EL (cell line): Measurements from ENCODE around the gene PRR33.
"Not testable (repeated sequence)": the region's sequence is repeated elsewhere in the genome, so short reads cannot be mapped to it uniquely, and the experiment has no call there.

Experiments used
- DNase-seq: peaks from one replicate; pipeline ENCODE4 v3.0.0-alpha.2; 2016

The PRR33 gene

DNA sequence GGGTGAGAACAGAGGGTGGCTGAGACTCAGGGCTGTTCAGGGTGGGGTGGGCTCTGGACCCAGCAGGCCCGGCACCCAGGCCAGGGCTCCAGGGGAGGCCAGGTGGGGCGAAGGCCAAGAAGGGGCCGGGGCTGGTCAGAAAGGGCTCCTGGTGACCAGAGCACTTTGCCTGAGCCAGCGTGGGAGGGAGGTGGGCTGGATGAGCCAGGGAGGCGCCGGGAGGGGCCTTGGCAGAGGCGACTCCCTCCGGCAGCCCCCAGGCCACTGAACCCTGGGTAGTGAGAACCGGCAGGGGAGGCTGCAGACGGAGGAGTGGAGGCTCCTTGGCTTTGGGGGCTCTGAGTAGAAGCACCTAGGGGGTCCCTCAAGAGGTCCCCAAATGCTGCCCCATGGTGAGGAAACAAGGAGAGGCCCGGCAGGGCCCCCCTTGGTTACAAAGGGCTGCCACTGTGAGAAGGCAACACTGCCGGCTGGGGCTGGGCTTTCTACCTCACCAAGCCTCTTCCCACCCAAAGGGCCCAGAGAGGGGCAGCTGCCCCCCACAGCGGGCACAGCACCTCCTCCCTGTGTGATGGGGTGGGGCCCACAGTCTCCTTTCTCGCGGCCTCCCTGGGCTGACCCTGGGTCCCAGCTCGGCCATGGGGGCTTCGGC lies 17.1 kb downstream of the PRR33 start:
- not testable (repeated sequence) for DNase-seq

DNA sequence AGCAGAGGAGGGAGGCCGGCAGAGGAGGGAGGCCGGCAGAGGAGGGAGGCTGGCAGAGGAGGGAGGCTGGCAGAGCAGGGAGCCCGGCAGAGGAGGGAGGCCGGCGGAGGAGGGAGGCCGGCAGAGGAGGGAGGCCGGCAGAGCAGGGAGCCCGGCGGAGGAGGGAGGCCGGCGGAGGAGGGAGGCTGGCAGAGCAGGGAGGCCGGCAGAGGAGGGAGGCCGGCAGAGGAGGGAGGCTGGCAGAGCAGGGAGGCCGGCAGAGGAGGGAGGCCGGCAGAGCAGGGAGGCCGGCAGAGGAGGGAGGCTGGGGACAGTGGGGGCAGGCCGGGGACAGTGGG lies 17.9 kb downstream of the PRR33 start:
- not testable (repeated sequence) for DNase-seq

DNA sequence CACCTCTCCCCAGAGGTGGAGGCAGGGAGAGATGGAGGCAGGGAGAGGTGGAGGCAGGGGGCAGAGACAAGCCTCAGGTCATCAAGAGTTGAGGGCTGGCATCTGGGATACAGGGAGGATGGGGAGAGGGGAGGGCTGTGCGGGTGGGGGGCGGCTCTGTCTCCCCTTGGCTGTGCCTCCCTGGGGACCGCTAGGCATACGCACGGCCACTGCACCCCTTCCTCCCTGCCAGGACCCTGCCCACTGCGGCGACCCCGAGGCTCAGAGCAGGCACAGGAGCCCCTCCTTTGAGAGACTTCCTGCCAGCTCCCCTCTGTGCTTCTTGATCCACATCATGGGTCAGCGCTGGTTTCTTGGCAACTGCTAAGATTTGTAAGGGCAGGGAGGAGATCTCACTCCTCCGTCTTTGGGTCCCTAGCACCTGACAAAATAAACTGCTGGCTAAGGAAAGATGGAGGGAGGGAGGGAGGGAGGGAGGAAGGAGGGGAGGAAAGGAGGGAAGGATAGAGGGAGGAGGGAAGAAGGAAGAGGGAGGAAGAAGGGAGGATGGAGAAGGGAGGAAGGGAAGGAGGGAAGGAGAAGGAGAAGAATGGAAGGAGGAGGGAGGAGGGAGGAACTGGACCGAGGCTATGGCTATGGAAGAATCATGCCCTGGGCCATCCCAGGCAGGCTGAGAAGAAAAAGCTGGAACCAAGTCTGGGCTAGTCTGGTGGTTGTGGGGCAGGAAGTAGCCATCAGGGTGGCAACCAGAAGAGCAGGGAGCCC lies 18.5 kb downstream of the PRR33 start:
- no peak for DNase-seq

GRCh38 chr11:1872267-1872985 lies 19.3 kb downstream of the PRR33 start:
- DNase-seq = no peak

- no peak for DNase-seq
Measured at GRCh38 chr11:1871531-1871930, 20.2 kb downstream of the PRR33 start.

DNA sequence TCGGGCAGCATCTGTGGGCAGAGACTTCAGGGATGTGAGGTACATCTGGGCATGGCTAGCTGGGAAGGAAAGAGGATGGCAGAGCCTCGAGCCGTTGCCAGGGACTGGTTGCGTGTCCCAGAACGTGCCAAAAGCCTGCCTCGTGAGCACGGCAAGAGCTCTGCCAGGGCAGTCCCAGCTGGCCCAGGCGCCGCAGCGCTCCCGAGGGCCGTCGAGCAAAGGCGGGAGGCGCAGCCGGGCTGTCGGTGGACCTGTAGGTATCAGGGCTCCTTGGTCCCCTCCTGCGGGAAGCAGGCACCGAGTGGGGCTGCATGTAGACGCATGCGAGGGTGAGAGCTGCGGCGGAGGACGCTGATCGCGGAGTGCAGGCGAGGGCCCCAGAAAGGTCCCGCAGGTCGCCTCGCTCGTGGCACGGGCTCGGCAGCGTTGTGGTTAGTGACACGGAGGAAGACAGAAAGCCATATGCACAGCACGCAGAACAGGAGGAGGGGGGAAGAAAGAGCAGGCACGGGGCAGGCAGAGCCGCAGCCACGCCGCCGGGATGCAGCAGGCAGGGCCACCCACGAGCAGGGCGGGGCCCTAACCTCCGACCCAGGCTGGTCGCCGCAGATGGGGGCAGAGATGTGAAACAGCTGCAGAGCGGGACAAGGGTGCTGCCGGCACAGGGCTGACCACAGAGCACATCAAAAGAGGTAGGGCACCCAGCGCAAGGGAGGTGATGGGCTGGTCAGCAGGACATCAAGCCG lies 20.8 kb downstream of the PRR33 start:
- no peak for DNase-seq

- DNase-seq = no peak
Measured at GRCh38 chr11:1870326-1870696, 21.4 kb downstream of the PRR33 start.

DNA sequence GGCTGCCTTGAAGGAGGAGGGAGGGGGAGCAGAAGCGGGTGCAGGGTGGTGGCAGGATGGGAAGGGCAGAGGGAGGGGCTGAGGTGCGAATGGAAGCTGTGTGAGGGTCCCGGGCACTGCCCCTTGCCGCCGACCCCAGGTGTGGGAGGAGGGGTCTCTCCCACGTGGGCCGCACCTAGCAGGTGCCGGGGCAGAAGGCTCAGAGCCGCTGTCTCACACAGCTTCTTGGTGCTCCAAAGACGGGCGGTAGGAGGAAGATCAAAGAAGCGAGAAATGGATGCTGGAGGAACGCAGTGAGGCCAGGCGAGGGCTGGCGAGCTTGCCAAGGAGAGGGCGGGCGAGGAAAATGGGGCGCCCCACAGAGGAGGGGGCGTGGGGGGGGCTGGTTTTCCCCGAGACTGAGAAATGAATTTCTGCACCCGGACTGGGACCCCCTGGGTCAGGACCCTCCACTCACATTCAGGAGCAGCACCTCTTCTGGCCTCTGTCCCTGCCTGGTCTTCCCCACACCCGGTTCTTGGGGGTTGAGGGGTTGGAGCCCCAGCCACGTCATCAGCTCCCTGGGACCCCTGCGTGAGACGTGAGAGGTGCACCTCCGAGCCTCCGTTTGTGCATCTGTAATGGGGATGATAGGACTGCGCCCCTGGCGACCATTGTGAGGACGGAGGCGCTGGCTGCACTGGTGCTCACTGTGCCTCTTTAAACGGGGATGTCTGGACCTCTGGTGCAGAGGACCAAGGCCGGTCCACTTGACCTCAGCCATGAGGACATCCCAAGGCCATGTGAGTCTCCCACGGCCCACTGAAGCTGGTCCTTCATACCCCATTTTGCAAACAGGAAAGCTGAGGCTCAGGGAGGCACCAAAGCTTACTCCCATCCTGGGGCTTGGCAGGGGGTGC lies 22.0 kb downstream of the PRR33 start:
- DNase-seq = no peak

DNA sequence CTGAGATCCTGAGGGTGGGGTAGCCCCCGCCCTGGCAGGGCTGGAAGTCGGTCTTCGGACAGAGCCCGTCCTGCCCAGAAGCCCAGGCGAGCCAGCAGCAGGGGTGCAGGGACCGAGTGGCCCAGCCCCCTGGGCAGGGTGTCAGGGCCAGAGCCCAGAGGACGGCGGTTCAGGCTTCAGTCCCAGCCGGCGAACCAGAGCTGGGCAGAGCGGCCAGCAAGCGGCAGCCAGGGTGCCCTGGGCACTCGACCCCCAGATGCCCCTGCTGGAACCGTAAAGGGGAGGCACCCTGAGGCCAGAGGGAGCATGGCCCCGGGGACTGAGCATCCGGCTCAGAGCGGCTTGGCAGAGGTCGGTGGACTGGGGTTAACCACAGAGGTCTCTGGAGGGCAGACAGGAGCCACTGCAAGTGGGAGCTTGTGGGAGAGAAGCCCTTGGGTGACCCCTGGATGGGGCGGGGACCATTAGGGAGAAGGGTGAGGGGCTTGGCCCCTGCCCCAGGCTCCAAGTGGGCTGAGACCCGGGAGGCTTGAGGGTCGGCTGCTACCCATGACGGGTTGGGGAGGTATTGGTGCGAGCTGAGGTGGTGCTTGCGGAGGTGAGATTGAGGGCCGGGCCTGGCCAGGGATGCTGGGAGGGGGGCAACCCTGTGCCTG lies 22.9 kb downstream of the PRR33 start:
- DNase-seq = no peak

- no peak for DNase-seq
Measured at GRCh38 chr11:1868056-1868635, 23.5 kb downstream of the PRR33 start.

- no peak for DNase-seq
Measured at GRCh38 chr11:1867381-1867780, 24.3 kb downstream of the PRR33 start.

- DNase-seq = no peak
Measured at GRCh38 chr11:1866776-1867175, 24.9 kb downstream of the PRR33 start.

DNA sequence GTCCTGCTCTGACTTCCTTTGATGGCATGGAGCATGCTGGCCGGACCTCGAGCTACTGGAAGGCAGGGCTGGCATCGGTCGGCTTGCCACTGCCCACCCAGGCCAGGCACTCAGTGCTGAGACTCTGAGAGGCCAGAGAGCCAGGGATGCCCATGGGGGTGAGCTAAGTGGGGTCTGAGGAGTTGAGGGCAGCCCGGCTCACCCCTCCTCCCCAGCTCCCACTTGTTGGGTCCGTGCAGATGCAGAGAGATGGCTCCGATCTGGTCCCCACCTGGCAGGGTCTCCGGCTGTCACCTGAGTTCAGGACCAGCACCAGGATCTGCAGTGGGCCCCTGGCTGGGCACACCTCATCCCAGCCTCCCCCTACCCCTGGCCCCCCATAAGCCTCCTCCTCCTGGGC lies 25.5 kb downstream of the PRR33 start:
- no peak for DNase-seq

DNA sequence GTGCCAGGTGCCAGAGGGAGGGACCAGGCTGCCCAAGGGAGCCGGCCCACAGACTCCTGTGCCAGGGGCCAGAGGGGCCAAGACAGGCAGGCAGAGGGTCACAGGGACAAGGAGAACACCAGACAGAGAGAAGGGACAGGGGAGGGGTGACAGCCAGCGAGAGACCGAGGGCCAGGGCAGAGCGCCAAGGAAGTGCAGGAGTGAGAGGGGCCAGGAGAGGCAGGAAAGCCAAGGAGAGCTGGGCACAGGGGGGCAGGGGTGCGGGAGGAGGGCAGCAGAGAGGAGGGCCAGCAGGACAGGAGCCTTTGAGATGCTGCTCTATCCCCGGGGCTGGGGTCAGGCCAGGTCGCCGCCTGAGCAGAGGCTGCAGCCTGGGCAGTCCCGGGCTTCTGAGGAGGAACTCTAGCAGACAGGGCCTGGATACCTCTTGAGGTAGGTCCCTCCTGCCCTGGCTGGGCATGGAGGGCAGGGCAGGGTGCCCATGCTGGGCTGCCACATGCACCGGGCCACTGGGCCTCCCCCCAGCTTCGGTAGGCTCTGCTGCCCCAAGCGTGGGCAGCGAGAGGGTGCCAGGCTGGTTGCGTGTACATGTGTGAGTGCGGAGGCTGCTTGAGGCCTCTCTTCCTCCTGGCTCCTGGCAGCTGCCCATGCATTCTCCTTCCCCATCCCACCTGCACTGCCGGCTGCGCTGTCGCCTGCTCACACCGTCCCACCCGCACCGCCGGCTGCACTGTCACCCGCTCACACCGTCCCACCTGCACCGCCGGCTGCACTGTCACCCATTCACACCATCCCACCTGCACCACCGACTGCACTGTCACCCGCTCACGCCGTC lies 26.6 kb downstream of the PRR33 start:
- DNase-seq = no peak

GRCh38 chr11:1864231-1864630 lies 27.5 kb downstream of the PRR33 start:
- DNase-seq = no peak

GRCh38 chr11:1863352-1864216 lies 28.1 kb downstream of the PRR33 start:
- peak; percentile 91 for DNase-seq

DNA sequence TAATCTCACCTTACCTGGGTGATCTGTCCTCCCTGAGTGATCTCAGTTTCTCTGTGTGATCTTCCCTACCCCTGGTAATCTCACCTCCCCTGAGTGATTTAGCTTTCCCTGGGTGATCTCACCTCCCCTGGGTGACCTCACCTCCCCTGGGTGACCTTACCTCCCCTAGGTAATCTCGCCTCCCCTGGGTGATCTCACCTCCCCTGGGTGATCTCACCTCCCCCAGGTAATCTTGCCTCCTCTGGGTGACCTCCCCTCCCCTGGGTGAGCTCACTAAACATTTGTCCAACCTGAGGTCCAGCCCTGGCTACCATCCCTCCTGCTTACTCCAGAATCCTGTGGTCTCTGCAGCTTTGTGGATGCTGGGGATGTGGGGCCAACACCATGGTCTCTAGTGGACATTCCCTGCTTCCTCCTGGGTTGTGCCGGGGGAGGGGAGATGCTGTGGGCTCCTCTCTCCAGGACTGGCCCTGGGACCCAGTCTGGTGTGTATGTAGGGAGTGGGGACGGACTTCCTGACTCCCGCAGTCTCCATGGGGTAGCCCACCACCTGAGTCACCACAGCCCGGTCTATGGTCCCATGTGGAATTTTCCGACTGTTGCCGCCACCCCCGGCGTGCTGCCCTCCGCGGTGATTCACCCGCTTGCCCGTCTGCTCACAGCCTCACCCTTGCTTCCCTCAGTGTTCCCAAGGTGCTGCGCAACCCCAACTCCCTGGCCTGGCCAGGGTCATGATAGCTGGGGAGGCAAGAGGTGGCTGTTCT lies 28.9 kb downstream of the PRR33 start:
- DNase-seq = peak; percentile 61
